Endodermal cell (in vitro differentiated cells): Measurements from ENCODE around the gene GNA12. TPM values are rescaled to one million over a fixed set of nuclear protein-coding genes. Genes with fewer than 3 reads are reported as not detected.
"Not testable (repeated sequence)": the region's sequence is repeated elsewhere in the genome, so short reads cannot be mapped to it uniquely, and the experiment has no call there.

ENCODE experiments used
- DNase-seq: peaks from one replicate; pipeline ENCODE4 v3.0.0-alpha.2; 2017
- H3K27ac ChIP-seq: 2 replicates; pipeline ENCODE4 v1.5.1; 2013; ENCODE audit warnings: mild to moderate bottlenecking, low read depth, low read length, moderate library complexity
- H3K27me3 ChIP-seq: 2 replicates; pipeline ENCODE4 v1.6.1; 2013; ENCODE audit warnings: mild to moderate bottlenecking, low read length, moderate library complexity; ENCODE audit not compliant: insufficient read depth, control insufficient read depth, poor library complexity, severe bottlenecking
- H3K36me3 ChIP-seq: 2 replicates; pipeline ENCODE4 v1.7.0; 2013; ENCODE audit warnings: mild to moderate bottlenecking, low read length, moderate library complexity; ENCODE audit not compliant: control insufficient read depth, insufficient read depth
- H3K4me1 ChIP-seq: one replicate; pipeline ENCODE4 v1.7.0; 2013; ENCODE audit warnings: low read length; ENCODE audit not compliant: control insufficient read depth, insufficient read depth
- H3K4me3 ChIP-seq: 2 replicates; pipeline ENCODE4 v1.5.1; 2013; ENCODE audit warnings: mild to moderate bottlenecking, low read length, moderate library complexity
- H3K9ac ChIP-seq: 2 replicates; pipeline ENCODE4 v1.6.1; 2013; ENCODE audit warnings: mild to moderate bottlenecking, low read length, moderate library complexity; ENCODE audit not compliant: poor library complexity, severe bottlenecking; ENCODE audit errors: extremely low read depth
- H3K9me3 ChIP-seq: 2 replicates; pipeline ENCODE4 v1.6.1; 2013; ENCODE audit warnings: mild to moderate bottlenecking, low read length, moderate library complexity; ENCODE audit not compliant: control insufficient read depth
- H3K27ac Mint-ChIP-seq: 2 replicates; pipeline ENCODE4 v1.8.0; 2020; ENCODE audit warnings: mixed read lengths
- H3K27me3 Mint-ChIP-seq: 2 replicates; pipeline ENCODE4 v1.8.0; 2021; ENCODE audit warnings: mild to moderate bottlenecking, mixed read lengths; ENCODE audit not compliant: insufficient read depth
- H3K36me3 Mint-ChIP-seq: 2 replicates; pipeline ENCODE4 v1.8.0; 2020; ENCODE audit warnings: low read depth, mixed read lengths
- H3K4me1 Mint-ChIP-seq: 2 replicates; pipeline ENCODE4 v1.8.0; 2020; ENCODE audit warnings: mixed read lengths
- H3K4me3 Mint-ChIP-seq: 2 replicates; pipeline ENCODE4 v1.8.0; 2020; ENCODE audit warnings: mild to moderate bottlenecking, moderate library complexity, mixed read lengths
- H3K9me3 Mint-ChIP-seq: 2 replicates; pipeline ENCODE4 v1.8.0; 2020; ENCODE audit warnings: mild to moderate bottlenecking, mixed read lengths
- WGBS, 2 experiments: methylation state at CpG; one replicate each; pipeline versions ENCODE4 v1.1.5 to v1.1.7; 2013; ENCODE audit warnings: missing lambda C conversion rate in 2 of 2, mixed read lengths in 1 of 2; ENCODE audit not compliant: insufficient coverage in 1 of 2, insufficient read length in 1 of 2; 5-methylcytosine and 5-hydroxymethylcytosine counted together
- total RNA-seq, 2 donors: library from RNA; stranded (reverse); fragmentation: NEBNext Ultra II Directional in 1 of 2; extraction: Animal tissue kit (Norgen Biotek cat#: 25700) in 1 of 2; gene quantifications; 2 replicates in 1 of 2; 3 replicates in 1 of 2; pipeline ENCODE4 v1.2.1, GENCODE V29; 2021
- TF ChIP-seq, protein P1 (sequence below): fragments of 200-600 bp; sonication (generic); conservative IDR thresholded peaks from 2 replicates; pipeline ENCODE4 v1.5.0; 2021; ENCODE audit warnings: antibody characterized with exemption, mild to moderate bottlenecking

Gene GNA12
- total RNA-seq, 2 donors from 2014 or later = 55.0 to 64.7 TPM

DNA sequence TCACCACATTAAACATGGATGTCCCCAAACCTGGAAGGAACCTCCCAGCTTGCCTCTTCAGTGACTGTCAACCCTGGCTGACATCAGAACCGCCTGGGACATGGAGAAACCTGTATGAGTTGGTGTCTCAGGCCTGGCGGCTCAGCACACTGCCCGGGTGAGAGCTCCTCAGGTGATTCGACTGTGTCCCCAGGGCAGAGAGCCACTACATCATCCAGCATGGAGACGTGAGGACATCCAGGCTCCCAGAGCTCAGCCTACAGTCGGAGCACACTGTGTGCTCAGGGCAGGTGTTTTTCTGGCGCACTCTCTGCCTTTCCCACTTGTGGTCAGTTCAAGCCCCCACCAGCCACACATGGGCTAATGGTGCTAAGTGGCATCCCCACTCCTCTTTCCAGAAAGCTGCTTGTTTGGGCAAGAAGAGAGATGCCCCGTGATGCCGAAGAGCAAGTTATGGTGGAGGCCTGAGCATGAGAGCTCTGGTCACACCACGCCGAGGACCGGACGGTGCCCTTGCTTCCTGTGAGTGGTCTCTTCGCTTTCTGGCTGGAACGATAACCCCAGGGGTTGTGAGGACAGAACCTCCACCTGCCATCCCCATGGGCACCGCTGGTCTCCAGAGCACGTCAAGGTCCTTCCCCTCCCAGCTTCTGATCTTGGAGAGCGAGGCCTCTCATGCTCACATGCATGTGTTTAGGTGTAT is 117.6 kb downstream of the GNA12 start:
- no peak overlapping the region for H3K4me3 ChIP-seq
- Mint-ChIP-seq H3K36me3 (peaks cover 52% of the 10 kb centered on the region), H3K27me3 (no peaks in the 10 kb centered on the region), H3K4me3 (no peak overlapping the region), H3K4me1 (no peaks in the 10 kb centered on the region), H3K27ac (no peak overlapping the region), H3K9me3 (no peaks in the 10 kb centered on the region)
- H3K27ac ChIP-seq = no peak overlapping the region
- no peaks in the 10 kb centered on the region for H3K4me1 ChIP-seq
- no peaks in the 10 kb centered on the region for H3K27me3 ChIP-seq
- H3K9me3 ChIP-seq = no peaks in the 10 kb centered on the region
- TF ChIP-seq, protein P1, sequence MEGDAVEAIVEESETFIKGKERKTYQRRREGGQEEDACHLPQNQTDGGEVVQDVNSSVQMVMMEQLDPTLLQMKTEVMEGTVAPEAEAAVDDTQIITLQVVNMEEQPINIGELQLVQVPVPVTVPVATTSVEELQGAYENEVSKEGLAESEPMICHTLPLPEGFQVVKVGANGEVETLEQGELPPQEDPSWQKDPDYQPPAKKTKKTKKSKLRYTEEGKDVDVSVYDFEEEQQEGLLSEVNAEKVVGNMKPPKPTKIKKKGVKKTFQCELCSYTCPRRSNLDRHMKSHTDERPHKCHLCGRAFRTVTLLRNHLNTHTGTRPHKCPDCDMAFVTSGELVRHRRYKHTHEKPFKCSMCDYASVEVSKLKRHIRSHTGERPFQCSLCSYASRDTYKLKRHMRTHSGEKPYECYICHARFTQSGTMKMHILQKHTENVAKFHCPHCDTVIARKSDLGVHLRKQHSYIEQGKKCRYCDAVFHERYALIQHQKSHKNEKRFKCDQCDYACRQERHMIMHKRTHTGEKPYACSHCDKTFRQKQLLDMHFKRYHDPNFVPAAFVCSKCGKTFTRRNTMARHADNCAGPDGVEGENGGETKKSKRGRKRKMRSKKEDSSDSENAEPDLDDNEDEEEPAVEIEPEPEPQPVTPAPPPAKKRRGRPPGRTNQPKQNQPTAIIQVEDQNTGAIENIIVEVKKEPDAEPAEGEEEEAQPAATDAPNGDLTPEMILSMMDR = no peak
- 84 to 91% methylated on average over 12 to 18 of the region's 18 CpGs for WGBS, 2 experiments
- no peak overlapping the region for H3K9ac ChIP-seq
- DNase-seq = peak; percentile 37
- H3K36me3 ChIP-seq = peaks cover 46% of the 10 kb centered on the region

DNA sequence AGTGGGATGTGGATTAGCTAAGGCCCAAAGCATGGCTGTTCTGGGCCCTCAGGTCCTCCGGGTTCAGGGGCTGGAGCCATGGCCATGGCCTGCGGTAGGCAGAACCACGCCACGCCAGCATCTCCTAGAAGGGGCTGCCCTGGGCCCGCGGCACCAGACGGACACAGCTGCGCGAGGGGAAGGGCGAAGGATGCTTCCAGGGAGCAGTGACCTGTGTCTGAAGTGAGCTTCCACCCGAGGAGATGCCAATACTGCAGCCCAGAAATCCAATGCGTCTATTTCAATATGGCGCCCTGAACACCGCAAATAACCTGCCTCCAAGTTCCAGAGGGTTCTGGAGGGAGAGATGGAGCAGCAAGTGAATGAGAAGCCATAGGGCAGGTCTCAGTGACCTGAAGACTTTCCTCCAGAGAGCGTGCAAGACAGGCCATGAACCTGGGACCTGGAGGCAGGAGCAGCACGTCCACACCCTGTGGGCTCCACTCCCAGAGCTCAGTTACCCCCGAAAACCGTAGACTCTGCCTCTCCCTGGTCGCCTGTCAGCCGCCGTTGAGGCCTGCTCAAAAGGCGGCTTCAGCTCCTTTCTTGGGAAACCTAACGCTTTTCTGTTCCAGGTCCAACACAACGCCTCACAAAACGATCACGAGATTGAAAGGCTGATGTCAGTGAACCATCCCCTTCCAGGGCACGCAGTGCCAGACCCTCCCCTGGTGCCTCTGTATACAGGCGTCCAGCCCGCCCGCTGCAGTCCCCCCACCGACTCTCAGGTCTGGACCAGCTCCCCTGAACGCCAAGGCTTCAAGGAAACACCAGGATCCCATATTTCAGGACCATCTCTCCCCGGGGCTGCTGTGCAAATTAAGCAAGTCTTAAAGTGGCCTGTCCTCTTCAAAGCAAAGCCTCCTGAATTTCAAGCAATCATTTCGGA is 118.7 kb downstream of the GNA12 start:
- H3K4me1 ChIP-seq = no peaks in the 10 kb centered on the region
- H3K36me3 ChIP-seq = peaks cover 35% of the 10 kb centered on the region
- Mint-ChIP-seq H3K27ac (no peak overlapping the region), H3K27me3 (no peaks in the 10 kb centered on the region), H3K4me3 (no peak overlapping the region), H3K9me3 (no peaks in the 10 kb centered on the region), H3K4me1 (no peaks in the 10 kb centered on the region), H3K36me3 (peaks cover 50% of the 10 kb centered on the region)
- WGBS, 2 experiments = 93% methylated on average over 34 of the region's 34 CpGs
- H3K27ac ChIP-seq = no peak overlapping the region
- peak; percentile 38 for DNase-seq
- no peak overlapping the region for H3K4me3 ChIP-seq
- H3K9me3 ChIP-seq = no peaks in the 10 kb centered on the region
- TF ChIP-seq, protein P1 = no peak
- H3K9ac ChIP-seq = no peak overlapping the region
- H3K27me3 ChIP-seq = no peaks in the 10 kb centered on the region

DNA sequence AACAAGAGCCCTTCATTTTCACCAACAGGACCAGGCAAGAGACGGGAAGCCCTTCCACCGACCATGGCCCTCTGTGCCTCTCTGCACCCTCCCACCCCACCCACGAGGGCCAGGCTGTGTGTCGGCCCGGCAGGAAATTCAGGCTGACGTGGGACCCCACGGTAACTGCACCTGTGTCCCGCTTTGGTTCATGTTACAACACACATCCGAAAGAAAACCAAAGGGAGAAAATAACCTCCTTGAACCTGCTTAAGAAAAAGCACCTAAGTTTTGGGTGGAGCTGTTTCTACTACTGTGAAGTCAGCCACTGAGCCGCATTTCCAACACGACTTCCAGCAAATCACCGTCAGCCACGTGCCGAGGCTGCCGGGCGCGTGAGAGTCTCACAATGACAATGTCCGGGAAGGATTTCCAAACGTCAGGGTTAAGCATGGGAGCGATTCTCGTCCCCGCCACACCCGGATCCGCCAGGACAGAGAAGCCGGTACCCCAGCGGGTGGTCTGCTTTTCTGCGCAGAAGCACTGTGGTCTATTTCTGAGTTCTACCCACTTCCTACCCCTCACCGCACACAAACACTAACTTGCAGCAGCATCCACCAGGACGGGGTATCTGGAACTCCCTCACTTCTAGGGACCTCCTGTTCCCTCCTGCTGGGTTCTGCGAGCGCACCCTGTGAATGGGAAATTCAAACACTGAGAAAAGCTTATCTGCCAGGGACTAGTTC is 119.5 kb downstream of the GNA12 start:
- Histone ChIP-seq H3K36me3 (peaks cover 33% of the 10 kb centered on the region), H3K4me3 (no peak overlapping the region), H3K9me3 (no peaks in the 10 kb centered on the region), H3K9ac (no peak overlapping the region), H3K27me3 (no peaks in the 10 kb centered on the region), H3K4me1 (no peaks in the 10 kb centered on the region), H3K27ac (no peak overlapping the region)
- peak; percentile 35 for DNase-seq
- TF ChIP-seq, protein P1 = no peak
- Mint-ChIP-seq H3K36me3 (peaks cover 48% of the 10 kb centered on the region), H3K9me3 (no peaks in the 10 kb centered on the region), H3K4me1 (no peaks in the 10 kb centered on the region), H3K27ac (no peak overlapping the region), H3K4me3 (no peak overlapping the region), H3K27me3 (no peaks in the 10 kb centered on the region)
- WGBS, 2 experiments = 95 to 97% methylated on average over 30 to 31 of the region's 31 CpGs

DNA sequence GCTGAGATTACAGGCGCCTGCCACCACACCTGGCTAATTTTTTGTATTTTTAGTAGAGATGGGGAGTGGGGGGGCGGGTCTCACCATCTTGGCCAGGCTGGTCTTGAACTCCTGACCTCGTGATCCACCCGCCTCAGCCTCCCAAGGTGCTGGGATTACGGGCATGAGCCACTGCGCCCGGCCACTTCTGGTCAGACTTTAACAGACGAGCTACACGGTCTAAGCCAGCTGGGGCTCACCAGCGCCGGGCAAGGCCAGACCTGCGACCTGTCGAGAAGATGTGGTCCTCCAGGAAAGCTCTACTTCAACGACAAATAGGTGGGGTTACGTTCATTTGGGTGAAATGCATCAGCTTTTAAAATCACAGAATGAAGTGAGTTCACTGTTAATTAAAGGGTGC is 120.1 kb downstream of the GNA12 start:
- not testable (repeated sequence) for H3K9ac ChIP-seq, H3K4me1 Mint-ChIP-seq
- WGBS, 2 experiments = 94 to 98% methylated on average over 13 to 15 of the region's 15 CpGs

More for the DNA sequence above, 120.1 kb downstream of the GNA12 start:
- H3K9me3 Mint-ChIP-seq, H3K27ac Mint-ChIP-seq, H3K4me3 ChIP-seq, H3K27me3 Mint-ChIP-seq, H3K4me3 Mint-ChIP-seq, H3K4me1 ChIP-seq, DNase-seq, H3K27ac ChIP-seq, H3K9me3 ChIP-seq, H3K27me3 ChIP-seq: not testable (repeated sequence)
- peaks cover 27% of the 10 kb centered on the region for H3K36me3 ChIP-seq
- peaks cover 46% of the 10 kb centered on the region for H3K36me3 Mint-ChIP-seq
